GM23338 (cell line): ENCODE measurements around the gene KIF21A. TPM values are rescaled to one million over a fixed set of nuclear protein-coding genes. Genes with fewer than 3 reads are reported as not detected.

ENCODE experiments used
- ATAC-seq: fragments of 200-7000 bp; cut with Tn5 transposase; 3 replicates; pipeline ENCODE4 v1.9.1; 2020
- DNase-seq: peaks from one replicate; pipeline ENCODE4 v3.0.0-alpha.2; 2015; ENCODE audit warnings: low spot score
- H2AFZ ChIP-seq: fragments of 200-600 bp; sonication (generic); 2 replicates; pipeline ENCODE4 v1.8.0; 2016; ENCODE audit warnings: antibody characterized with exemption, mild to moderate bottlenecking, moderate library complexity
- H3F3A ChIP-seq: fragments of 200-600 bp; sonication (generic); replicated peaks from 2 replicates; pipeline ENCODE4 v1.8.0; 2017; ENCODE audit warnings: antibody characterized with exemption, mixed run types, low read depth
- H3K27ac ChIP-seq: fragments of 200-600 bp; sonication (generic); 2 replicates; pipeline ENCODE4 v1.6.1; 2016; ENCODE audit warnings: low read depth
- H3K27me3 ChIP-seq: fragments of 200-600 bp; sonication (generic); 2 replicates; pipeline ENCODE4 v1.8.0; 2016; ENCODE audit warnings: mild to moderate bottlenecking, mixed run types, moderate library complexity; ENCODE audit not compliant: insufficient read depth
- H3K36me3 ChIP-seq: fragments of 200-600 bp; sonication (generic); 2 replicates; pipeline ENCODE4 v1.8.0; 2016; ENCODE audit warnings: mild to moderate bottlenecking; ENCODE audit not compliant: insufficient read depth
- H3K4me1 ChIP-seq: fragments of 200-600 bp; sonication (generic); 2 replicates; pipeline ENCODE4 v1.8.0; 2016; ENCODE audit warnings: mild to moderate bottlenecking, moderate library complexity; ENCODE audit not compliant: insufficient read depth
- H3K4me2 ChIP-seq: fragments of 200-600 bp; sonication (generic); 2 replicates; pipeline ENCODE4 v1.7.1; 2017; ENCODE audit warnings: mixed run types
- H3K4me3 ChIP-seq: fragments of 200-600 bp; sonication (generic); 2 replicates; pipeline ENCODE4 v1.6.1; 2016; ENCODE audit warnings: mixed run types
- H3K79me2 ChIP-seq: fragments of 200-600 bp; sonication (generic); replicated peaks from 2 replicates; pipeline ENCODE4 v1.8.0; 2017; ENCODE audit warnings: mild to moderate bottlenecking; ENCODE audit not compliant: insufficient read depth
- H3K9me2 ChIP-seq: fragments of 200-600 bp; sonication (generic); 2 replicates; pipeline ENCODE4 v1.8.0; 2017; ENCODE audit not compliant: insufficient read depth
- H4K20me1 ChIP-seq: fragments of 200-600 bp; sonication (generic); replicated peaks from 2 replicates; pipeline ENCODE4 v1.8.0; 2017; ENCODE audit warnings: mild to moderate bottlenecking; ENCODE audit not compliant: insufficient read depth
- H3K27ac Mint-ChIP-seq: 2 replicates; pipeline ENCODE4 v1.8.0; 2020; ENCODE audit warnings: inconsistent platforms, mild to moderate bottlenecking, moderate library complexity, mixed read lengths
- H3K27me3 Mint-ChIP-seq: 3 replicates; pipeline ENCODE4 v1.8.0; 2022; ENCODE audit warnings: low read depth, mild to moderate bottlenecking, moderate library complexity, mixed read lengths, inconsistent platforms; ENCODE audit not compliant: insufficient read depth, poor library complexity
- H3K36me3 Mint-ChIP-seq: 3 replicates; pipeline ENCODE4 v1.8.0; 2021; ENCODE audit warnings: low read depth, mild to moderate bottlenecking, inconsistent platforms, moderate library complexity, mixed read lengths
- H3K4me1 Mint-ChIP-seq: 3 replicates; pipeline ENCODE4 v1.8.0; 2020; ENCODE audit warnings: mild to moderate bottlenecking, inconsistent platforms, mixed read lengths
- H3K4me3 Mint-ChIP-seq: 3 replicates; pipeline ENCODE4 v1.8.0; 2021; ENCODE audit warnings: moderate library complexity, mild to moderate bottlenecking, inconsistent platforms, mixed read lengths
- H3K9me3 Mint-ChIP-seq: 3 replicates; pipeline ENCODE4 v1.8.0; 2020; ENCODE audit warnings: moderate library complexity, mild to moderate bottlenecking, inconsistent platforms, mixed read lengths
- CTCF ChIP-seq, 2 experiments: fragments of 200-600 bp in 1 of 2; sonication (generic) in 1 of 2; conservative IDR thresholded peaks; 2 replicates each; pipeline versions ENCODE4 v1.5.1 to v1.6.1; 2016 to 2017; ENCODE audit warnings: antibody characterized with exemption in 2 of 2, low read depth in 2 of 2, mild to moderate bottlenecking in 2 of 2, moderate library complexity in 1 of 2
- ETS1 ChIP-seq: IDR thresholded peaks from 2 replicates; pipeline ENCODE4 v1.6.1; 2016; ENCODE audit warnings: antibody characterized with exemption
- EZH2 ChIP-seq: fragments of 200-600 bp; sonication (generic); IDR thresholded peaks from one replicate; pipeline ENCODE4 v1.8.0; 2017; ENCODE audit warnings: antibody characterized with exemption, mild to moderate bottlenecking, low read depth; ENCODE audit not compliant: unreplicated experiment
- POLR2AphosphoS5 ChIP-seq: IDR thresholded peaks from 2 replicates; pipeline ENCODE4 v1.6.1; 2016; ENCODE audit warnings: antibody characterized with exemption, low read depth
- ZNF331 ChIP-seq: fragments of 250-450 bp; sonication (Bioruptor Pico); IDR thresholded peaks from 2 replicates; pipeline ENCODE4 v1.5.0; 2020; ENCODE audit warnings: low read depth, mild to moderate bottlenecking, moderate library complexity
- ZNF462 ChIP-seq: fragments of 250-450 bp; sonication (Bioruptor Pico); IDR thresholded peaks from 2 replicates; pipeline ENCODE4 v1.5.0; 2020; ENCODE audit warnings: mild to moderate bottlenecking, moderate library complexity
- polyA plus RNA-seq: library from polyadenylated mRNA; unstranded; fragments of >200 nt; fragmentation: Nextera tagmentation; extraction: Ambion mirVana; gene quantifications from 2 replicates; pipeline ENCODE4 v1.2.1, GENCODE V29; 2016
- total RNA-seq: library from RNA; depleted of rRNA; stranded (reverse); fragments of >200 nt; shearing (Covaris generic); gene quantifications from 2 replicates; pipeline ENCODE4 v1.2.3, GENCODE V29; 2014

The KIF21A gene
- total and polyA plus RNA-seq, 2 experiments from 2014 or later, result 28.8 to 32.0 TPM

GRCh38 chr12:39440781-39441180 lies 2.1 kb downstream of the KIF21A start:
- Mint-ChIP-seq H3K4me1 (peaks cover 54% of the 10 kb centered on the region), H3K36me3 (no peaks in the 10 kb centered on the region; the same call in 2 of the 3 replicates), H3K4me3 (peak overlapping the region; percentile 97), H3K27ac (peak overlapping the region; percentile 73), H3K9me3 (no peaks in the 10 kb centered on the region; the same call in 2 of the 3 replicates), H3K27me3 (peaks cover 9% of the 10 kb centered on the region)
- Histone ChIP-seq H3K4me1 (peaks cover 39% of the 10 kb centered on the region), H3K9me2 (no peaks in the 10 kb centered on the region), H2AFZ (no peak overlapping the region), H3K27ac (no peak overlapping the region), H3F3A (no peaks in the 10 kb centered on the region; the same call in 1 of the 2 replicates), H3K36me3 (no peaks in the 10 kb centered on the region), H3K4me3 (no peak overlapping the region), H3K27me3 (peaks cover 25% of the 10 kb centered on the region), H4K20me1 (no peaks in the 10 kb centered on the region), H3K79me2 (peaks cover 60% of the 10 kb centered on the region), H3K4me2 (peak overlapping the region; percentile 56; the same call in 1 of the 2 replicates)
- DNase-seq, result no peak
- no peak for TF ChIP-seq POLR2AphosphoS5
- TF ChIP-seq ETS1, result no peak
- no peak for TF ChIP-seq EZH2
- TF ChIP-seq ZNF462, result no peak
- no peak for ATAC-seq

- H3K9me2 ChIP-seq, result no peaks in the 10 kb centered on the region
- H3K27me3 Mint-ChIP-seq, result peaks cover 9% of the 10 kb centered on the region
- H3K36me3 Mint-ChIP-seq, result no peaks in the 10 kb centered on the region; the same call in 2 of the 3 replicates
- H3K79me2 ChIP-seq, result peaks cover 66% of the 10 kb centered on the region
- H3K4me1 Mint-ChIP-seq, result peaks cover 48% of the 10 kb centered on the region
- no peak for ATAC-seq
- no peaks in the 10 kb centered on the region for H4K20me1 ChIP-seq
- H3K4me2 ChIP-seq, result peak overlapping the region; percentile 7; the same call in 1 of the 2 replicates
- H3K27me3 ChIP-seq, result peaks cover 25% of the 10 kb centered on the region
- no peaks in the 10 kb centered on the region for H3K36me3 ChIP-seq
- H3K27ac ChIP-seq, result no peak overlapping the region
- no peak overlapping the region for H3K4me3 ChIP-seq
- H3K4me3 Mint-ChIP-seq, result 0 out of 3 replicates have a peak overlapping the region, but pooled peaks have one; percentile 45
- H3K9me3 Mint-ChIP-seq, result no peaks in the 10 kb centered on the region; the same call in 2 of the 3 replicates
- no peak overlapping the region for H2AFZ ChIP-seq
- no peak for DNase-seq
- H3K4me1 ChIP-seq, result peaks cover 38% of the 10 kb centered on the region
- H3F3A ChIP-seq, result no peaks in the 10 kb centered on the region; the same call in 1 of the 2 replicates
- H3K27ac Mint-ChIP-seq, result peak overlapping the region; percentile 45; the same call in 1 of the 2 replicates
- TF ChIP-seq ETS1 (no peak), ZNF331 (no peak), EZH2 (no peak), CTCF (conservative IDR thresholded peaks at IDR 0.05; ENCODE audit: low read depth in 2 of 2) (no peak)
Measured at GRCh38 chr12:39440101-39440500, 2.8 kb downstream of the KIF21A start.
